ENCODE data around the gene EIF4G3.
"Not testable (repeated sequence)": the region's sequence is repeated elsewhere in the genome, so short reads cannot be mapped to it uniquely, and the experiment has no call there.

EIF4G3 gene

GRCh38 chr1:21089731-21090130 is 87.0 kb downstream of the EIF4G3 start:
- DNase-seq: no peak
- intact Hi-C loops (cut with DNase I): no loop called here

- intact Hi-C loops (cut with DNase I): no loop called here
- no peak for DNase-seq
These were observed 87.4 kb downstream of the EIF4G3 start for GRCh38 chr1:21089299-21089698.

GRCh38 chr1:21084111-21084810 is 92.4 kb downstream of the EIF4G3 start:
- DNase-seq: no peak
- intact Hi-C loops (cut with DNase I): no loop called here

- no peak for DNase-seq
- intact Hi-C loops (cut with DNase I): no loop called here
These were observed 94.6 kb downstream of the EIF4G3 start for GRCh38 chr1:21082073-21082472.

- no peak for DNase-seq
- intact Hi-C loops (cut with DNase I): loop anchor here (5.0 kb wide), 1 partner anchor 105 kb away; no protein-coding TSS in a partner anchor
These were observed 99.6 kb downstream of the EIF4G3 start for GRCh38 chr1:21077085-21077484.

GRCh38 chr1:21072721-21073120 is 104.0 kb downstream of the EIF4G3 start:
- DNase-seq: no peak
- intact Hi-C loops (cut with DNase I): loop anchor here (5.0 kb wide), 1 partner anchor 125 kb away; no protein-coding TSS in a partner anchor

GRCh38 chr1:21069549-21069948 is 107.1 kb downstream of the EIF4G3 start:
- no peak for DNase-seq
- intact Hi-C loops (cut with DNase I): no loop called here

GRCh38 chr1:21068937-21069336 is 107.8 kb downstream of the EIF4G3 start:
- no peak for DNase-seq
- intact Hi-C loops (cut with DNase I): no loop called here

GRCh38 chr1:21067551-21068227 is 109.0 kb downstream of the EIF4G3 start:
- intact Hi-C loops (cut with DNase I): no loop called here
- DNase-seq: no peak

GRCh38 chr1:21066356-21067012 is 110.2 kb downstream of the EIF4G3 start:
- no peak for DNase-seq
- intact Hi-C loops (cut with DNase I): no loop called here

GRCh38 chr1:21065851-21066250 is 110.8 kb downstream of the EIF4G3 start:
- intact Hi-C loops (cut with DNase I): no loop called here
- DNase-seq: no peak

GRCh38 chr1:21064057-21064456 is 112.6 kb downstream of the EIF4G3 start:
- intact Hi-C loops (cut with DNase I): no loop called here
- DNase-seq: no peak

- DNase-seq: no peak
- intact Hi-C loops (cut with DNase I): no loop called here
These were observed 116.2 kb downstream of the EIF4G3 start for GRCh38 chr1:21060523-21060922.

- DNase-seq: no peak
- intact Hi-C loops (cut with DNase I): no loop called here
These were observed 117.7 kb downstream of the EIF4G3 start for GRCh38 chr1:21059021-21059420.

GRCh38 chr1:21058035-21058793 is 118.5 kb downstream of the EIF4G3 start:
- DNase-seq: no peak
- intact Hi-C loops (cut with DNase I): no loop called here

GRCh38 chr1:21053189-21053928 is 123.3 kb downstream of the EIF4G3 start:
- intact Hi-C loops (cut with DNase I): not testable (repeated sequence)
- DNase-seq: peak in 1 of 10 donors; percentile 71

GRCh38 chr1:21052034-21052433 is 124.7 kb downstream of the EIF4G3 start:
- intact Hi-C loops (cut with DNase I): no loop called here
- DNase-seq: no peak

GRCh38 chr1:21051177-21051825 is 125.4 kb downstream of the EIF4G3 start:
- intact Hi-C loops (cut with DNase I): no loop called here
- no peak for DNase-seq

GRCh38 chr1:21050031-21050430 is 126.7 kb downstream of the EIF4G3 start:
- intact Hi-C loops (cut with DNase I): no loop called here
- DNase-seq: no peak

- intact Hi-C loops (cut with DNase I): no loop called here
- DNase-seq: no peak
These were observed 128.2 kb downstream of the EIF4G3 start for GRCh38 chr1:21048462-21048861.

All from posterior cingulate gyrus (tissue), 11 donors.